Upper lobe of left lung (tissue), 6 donors: ENCODE results near the gene AOC3. TPM values are rescaled to one million over a fixed set of nuclear protein-coding genes. Genes with fewer than 3 reads are reported as not detected.
"Not testable (repeated sequence)": the region's sequence is repeated elsewhere in the genome, so short reads cannot be mapped to it uniquely, and the experiment has no call there.

Experiments
- ATAC-seq, 2 donors: fragments of 200-7000 bp; cut with Tn5 transposase; one replicate each; pipeline ENCODE4 v1.9.1; 2022; ENCODE audit warnings: mild to moderate bottlenecking in 2 of 2, moderate library complexity in 2 of 2; ENCODE audit not compliant: low FRiP score in 2 of 2
- DNase-seq, 2 donors: peaks; one replicate each; pipeline ENCODE4 v3.0.0-alpha.2; 2019 to 2020
- H3K27ac ChIP-seq, 4 donors: fragments of 200-600 bp; sonication (generic); one replicate each; pipeline ENCODE4 v1.5.1; 2016 to 2019
- H3K27me3 ChIP-seq, 4 donors: fragments of 200-600 bp; sonication (generic); one replicate each; pipeline ENCODE4 v1.5.1; 2017 to 2019
- H3K36me3 ChIP-seq, 4 donors: fragments of 200-600 bp; sonication (generic); one replicate each; pipeline ENCODE4 v1.5.1; 2016 to 2019
- H3K4me1 ChIP-seq, 4 donors: fragments of 200-600 bp; sonication (generic); one replicate each; pipeline ENCODE4 v1.5.1; 2018 to 2019
- H3K4me3 ChIP-seq, 4 donors: fragments of 200-600 bp; sonication (generic); one replicate each; pipeline ENCODE4 v1.5.1; 2017 to 2019; ENCODE audit warnings: mild to moderate bottlenecking in 2 of 4, moderate library complexity in 1 of 4
- H3K9me3 ChIP-seq, 4 donors: fragments of 200-600 bp; sonication (generic); one replicate each; pipeline ENCODE4 v1.5.1; 2018 to 2019
- CTCF ChIP-seq, 6 experiments: fragments of 450-650 bp in 4 of 6; fragments of 200-600 bp in 2 of 6; sonication (generic) in 2 of 6; IDR thresholded peaks; one replicate each; pipeline ENCODE4 v1.5.1; 2016 to 2019; ENCODE audit warnings: antibody characterized with exemption in 6 of 6
- EP300 ChIP-seq, 4 donors: sonication (generic); formaldehyde crosslinking; IDR thresholded peaks; one replicate each; pipeline ENCODE4 v1.5.1; 2017; ENCODE audit warnings: antibody characterized with exemption in 4 of 4, control low read depth in 2 of 4
- POLR2A ChIP-seq, 4 donors: fragments of 450-650 bp; IDR thresholded peaks; one replicate each; pipeline ENCODE4 v1.5.1; 2016 to 2017; ENCODE audit warnings: antibody characterized with exemption in 4 of 4, mild to moderate bottlenecking in 2 of 4
- POLR2AphosphoS5 ChIP-seq, 2 donors: sonication (generic); formaldehyde crosslinking; IDR thresholded peaks; one replicate each; pipeline ENCODE4 v1.5.1; 2017; ENCODE audit warnings: antibody characterized with exemption in 2 of 2
- WGBS, 2 donors: methylation state at CpG; one replicate each; pipeline ENCODE4 v1.1.5; 2017 to 2018; 5-methylcytosine and 5-hydroxymethylcytosine counted together
- total RNA-seq, 6 donors: library from RNA; depleted of rRNA in 4 of 6; stranded (reverse); fragments of >200 nt in 4 of 6; gene quantifications; one replicate each; pipeline versions ENCODE4 v1.1.0 to v1.2.1, GENCODE V29; 2016 to 2021
- donor health status: DM: no; HTN: no; CAD: no; lungs with moderate emphysema.
- donor health status: DM: no; HTN: yes; CAD: no; lungs with severe emphysema.

AOC3 gene
- total RNA-seq, 6 donors from 2014 or later = 76.9 to 210 (median 111) TPM

GRCh38 chr17:42871647-42872046 is 20.6 kb downstream of the AOC3 start:
- Histone ChIP-seq H3K27ac (no peak overlapping the region), H3K36me3 (no peaks in the 10 kb centered on the region), H3K9me3 (peaks cover 0 to 3% (median 0%) of the 10 kb centered on the region in 4 donors), H3K27me3 (no peaks in the 10 kb centered on the region), H3K4me3 (no peak overlapping the region), H3K4me1 (peaks cover 0 to 4% (median 0%) of the 10 kb centered on the region in 4 donors)
- TF ChIP-seq CTCF (IDR thresholded peaks at IDR 0.05) (no peak), EP300 (IDR thresholded peaks at IDR 0.05) (no peak), POLR2AphosphoS5 (IDR thresholded peaks at IDR 0.05) (no peak), POLR2A (IDR thresholded peaks at IDR 0.05) (no peak)
- DNase-seq (no peak), ATAC-seq (no peak)
- 95 to 98% methylated on average over 4 of the region's 4 CpGs for WGBS, 2 donors

GRCh38 chr17:42872251-42872965 is 21.4 kb downstream of the AOC3 start:
- no peaks in the 10 kb centered on the region for H3K27me3 ChIP-seq
- no peak overlapping the region for H3K4me3 ChIP-seq
- H3K9me3 ChIP-seq = peaks cover 0 to 3% (median 0%) of the 10 kb centered on the region in 4 donors
- no peak for TF ChIP-seq EP300 (IDR thresholded peaks at IDR 0.05)
- TF ChIP-seq CTCF (IDR thresholded peaks at IDR 0.05) = no peak
- no peak for TF ChIP-seq POLR2AphosphoS5 (IDR thresholded peaks at IDR 0.05)
- no peak for TF ChIP-seq POLR2A (IDR thresholded peaks at IDR 0.05)
- H3K27ac ChIP-seq = peak overlapping the region in 1 of 4 donors; percentile 22
- peak in 1 of 2 donors; percentile 69 for ATAC-seq
- H3K36me3 ChIP-seq = no peaks in the 10 kb centered on the region
- WGBS, 2 donors = 86 to 90% methylated on average over 9 to 13 of the region's 13 CpGs
- DNase-seq = peak in 1 of 2 donors; percentile 59
- H3K4me1 ChIP-seq = no peaks in the 10 kb centered on the region

GRCh38 chr17:42873315-42873714 is 22.3 kb downstream of the AOC3 start:
- no peak overlapping the region for H3K4me3 ChIP-seq
- ATAC-seq = no peak
- peak overlapping the region in 1 of 4 donors; percentile 41 for H3K27ac ChIP-seq

GRCh38 chr17:42873932-42874695 is 23.1 kb downstream of the AOC3 start:
- DNase-seq = peak in 1 of 2 donors; percentile 58
- not testable (repeated sequence) for H3K4me1 ChIP-seq, H3K27me3 ChIP-seq, H3K36me3 ChIP-seq, H3K4me3 ChIP-seq, H3K9me3 ChIP-seq
- ATAC-seq = peak; percentile 37 to 41
- peak in 1 of 2 donors; percentile 40 for TF ChIP-seq POLR2AphosphoS5 (IDR thresholded peaks at IDR 0.05)
- 83 to 90% methylated on average over 7 to 9 of the region's 12 CpGs for WGBS, 2 donors
- H3K27ac ChIP-seq = peak overlapping the region; percentile 1 to 41 (median 16)

More at GRCh38 chr17:42873315-42873714, 22.3 kb downstream of the AOC3 start:
- H3K36me3 ChIP-seq = no peaks in the 10 kb centered on the region
- TF ChIP-seq POLR2A (IDR thresholded peaks at IDR 0.05) = no peak
- no peaks in the 10 kb centered on the region for H3K4me1 ChIP-seq
- 90 to 93% methylated on average over 6 of the region's 6 CpGs for WGBS, 2 donors
- DNase-seq = no peak
- H3K9me3 ChIP-seq = peaks cover 0 to 3% (median 0%) of the 10 kb centered on the region in 4 donors
- no peaks in the 10 kb centered on the region for H3K27me3 ChIP-seq

- Histone ChIP-seq H3K27ac (no peak overlapping the region), H3K9me3 (no peaks in the 10 kb centered on the region), H3K4me3 (no peak overlapping the region), H3K36me3 (no peaks in the 10 kb centered on the region), H3K27me3 (no peaks in the 10 kb centered on the region), H3K4me1 (peaks cover 0 to 9% (median 0%) of the 10 kb centered on the region in 4 donors)
- no peak for DNase-seq
- no peak for ATAC-seq
- TF ChIP-seq POLR2AphosphoS5 (IDR thresholded peaks at IDR 0.05) (no peak), POLR2A (IDR thresholded peaks at IDR 0.05) (no peak), EP300 (IDR thresholded peaks at IDR 0.05) (no peak), CTCF (IDR thresholded peaks at IDR 0.05) (no peak)
- WGBS, 2 donors = 93 to 97% methylated on average over 10 of the region's 10 CpGs
These were observed 26.0 kb downstream of the AOC3 start for GRCh38 chr17:42877037-42877436.
